WERI-Rb-1 (cell line): ENCODE measurements around the gene PDE2A.

Experiments
- DNase-seq: peaks from one replicate; pipeline ENCODE4 v3.0.0-alpha.2; 2020
- H3K27ac ChIP-seq: fragments of 250-450 bp; sonication (Bioruptor Pico); 2 replicates; pipeline ENCODE4 v1.5.1; 2020; ENCODE audit warnings: mild to moderate bottlenecking, moderate library complexity
- H3K27me3 ChIP-seq: fragments of 250-450 bp; sonication (Bioruptor Pico); 2 replicates; pipeline ENCODE4 v1.5.1; 2021; ENCODE audit warnings: mild to moderate bottlenecking, low read depth, moderate library complexity; ENCODE audit not compliant: insufficient read depth, severe bottlenecking
- H3K36me3 ChIP-seq: fragments of 250-450 bp; sonication (Bioruptor Pico); 2 replicates; pipeline ENCODE4 v1.5.1; 2020; ENCODE audit warnings: mild to moderate bottlenecking, moderate library complexity
- H3K4me3 ChIP-seq: 2 replicates; pipeline ENCODE4 v1.5.1; 2011; ENCODE audit warnings: low read depth, mild to moderate bottlenecking, control low read depth, low read length
- H3K9me3 ChIP-seq: fragments of 250-450 bp; sonication (Bioruptor Pico); 2 replicates; pipeline ENCODE4 v1.5.1; 2021; ENCODE audit warnings: mild to moderate bottlenecking, moderate library complexity; ENCODE audit not compliant: severe bottlenecking
- CTCF ChIP-seq: IDR thresholded peaks from 2 replicates; pipeline ENCODE4 v1.5.1; 2011; ENCODE audit warnings: low read depth, mild to moderate bottlenecking, control low read depth, inconsistent platforms, low read length

The PDE2A gene

GRCh38 chr11:72720784-72721183, 46.6 kb upstream of the PDE2A start:
- H3K27me3 ChIP-seq = no peaks in the 10 kb centered on the region
- no peak overlapping the region for H3K27ac ChIP-seq
- no peak for DNase-seq
- no peak overlapping the region for H3K4me3 ChIP-seq
- no peak for TF ChIP-seq CTCF
- H3K9me3 ChIP-seq = no peaks in the 10 kb centered on the region
- peaks cover 19% of the 10 kb centered on the region for H3K36me3 ChIP-seq

GRCh38 chr11:72720047-72720446, 45.8 kb upstream of the PDE2A start:
- no peak overlapping the region for H3K27ac ChIP-seq
- no peak for TF ChIP-seq CTCF
- no peak overlapping the region for H3K4me3 ChIP-seq
- no peak for DNase-seq
- H3K9me3 ChIP-seq = no peaks in the 10 kb centered on the region
- H3K36me3 ChIP-seq = peaks cover 15% of the 10 kb centered on the region
- no peaks in the 10 kb centered on the region for H3K27me3 ChIP-seq

- H3K36me3 ChIP-seq = peaks cover 13% of the 10 kb centered on the region
- no peak overlapping the region for H3K4me3 ChIP-seq
- no peak overlapping the region for H3K27ac ChIP-seq
- no peak for TF ChIP-seq CTCF
- no peaks in the 10 kb centered on the region for H3K9me3 ChIP-seq
- DNase-seq = no peak
- no peaks in the 10 kb centered on the region for H3K27me3 ChIP-seq
Observed at GRCh38 chr11:72719551-72719950, 45.3 kb upstream of the PDE2A start.

GRCh38 chr11:72719144-72719543, 44.9 kb upstream of the PDE2A start:
- TF ChIP-seq CTCF = no peak
- Histone ChIP-seq H3K36me3 (peaks cover 11% of the 10 kb centered on the region; the same call in 1 of the 2 replicates), H3K4me3 (no peak overlapping the region), H3K9me3 (no peaks in the 10 kb centered on the region), H3K27me3 (no peaks in the 10 kb centered on the region), H3K27ac (no peak overlapping the region)
- DNase-seq = no peak

DNA sequence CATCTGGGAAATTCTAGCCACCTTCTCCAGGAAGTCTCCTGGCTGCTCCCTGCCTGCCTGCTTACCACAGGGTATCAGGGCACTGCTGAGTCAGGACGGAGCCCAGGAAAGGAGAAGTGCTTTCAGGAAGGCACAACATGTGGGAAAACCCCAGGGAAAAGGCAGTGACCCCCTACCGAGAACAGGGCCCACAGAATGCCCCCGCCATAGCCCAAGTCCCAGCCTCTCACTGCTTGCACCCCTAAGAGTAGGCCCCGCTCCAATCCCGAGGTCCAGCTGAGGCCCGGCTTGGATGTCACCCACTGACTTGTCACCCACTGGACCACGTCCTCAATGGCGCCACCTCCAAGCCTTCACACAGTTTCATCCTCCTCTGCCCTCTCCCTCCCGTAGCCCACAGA, 43.9 kb upstream of the PDE2A start:
- Histone ChIP-seq H3K36me3 (peaks cover 11% of the 10 kb centered on the region; the same call in 1 of the 2 replicates), H3K27ac (no peak overlapping the region), H3K27me3 (no peaks in the 10 kb centered on the region), H3K9me3 (no peaks in the 10 kb centered on the region), H3K4me3 (no peak overlapping the region)
- TF ChIP-seq CTCF = no peak
- no peak for DNase-seq

- H3K4me3 ChIP-seq = no peak overlapping the region
- H3K27me3 ChIP-seq = no peaks in the 10 kb centered on the region
- DNase-seq = no peak
- TF ChIP-seq CTCF = no peak
- H3K27ac ChIP-seq = no peak overlapping the region
- H3K36me3 ChIP-seq = peaks cover 8% of the 10 kb centered on the region; the same call in 1 of the 2 replicates
- H3K9me3 ChIP-seq = no peaks in the 10 kb centered on the region
Observed at GRCh38 chr11:72716788-72717435, 42.7 kb upstream of the PDE2A start.
